Coronary artery (tissue), 2 donors: Measurements from ENCODE around the gene GRIK2.

ENCODE experiments used
- DNase-seq: peaks from one replicate; pipeline ENCODE4 v3.0.0-alpha.2; 2017; ENCODE audit warnings: low spot score
- H3K27ac ChIP-seq, 2 donors: fragments of 200-600 bp; sonication (generic); one replicate each; pipeline ENCODE4 v1.5.1; 2016 to 2019
- H3K4me3 ChIP-seq: fragments of 200-600 bp; sonication (generic); 2 replicates; pipeline ENCODE4 v1.5.1; 2016; ENCODE audit warnings: mild to moderate bottlenecking, moderate library complexity
- TF ChIP-seq, protein P1 (sequence below): fragments of 200-600 bp; sonication (generic); IDR thresholded peaks from one replicate; pipeline ENCODE4 v1.5.1; 2019; ENCODE audit warnings: antibody characterized with exemption

GRIK2 gene

GRCh38 chr6:101683884-101684283, 290.4 kb downstream of the GRIK2 start:
- DNase-seq, result no peak
- H3K27ac ChIP-seq, result no peak overlapping the region
- no peak overlapping the region for H3K4me3 ChIP-seq
- TF ChIP-seq, protein P1, sequence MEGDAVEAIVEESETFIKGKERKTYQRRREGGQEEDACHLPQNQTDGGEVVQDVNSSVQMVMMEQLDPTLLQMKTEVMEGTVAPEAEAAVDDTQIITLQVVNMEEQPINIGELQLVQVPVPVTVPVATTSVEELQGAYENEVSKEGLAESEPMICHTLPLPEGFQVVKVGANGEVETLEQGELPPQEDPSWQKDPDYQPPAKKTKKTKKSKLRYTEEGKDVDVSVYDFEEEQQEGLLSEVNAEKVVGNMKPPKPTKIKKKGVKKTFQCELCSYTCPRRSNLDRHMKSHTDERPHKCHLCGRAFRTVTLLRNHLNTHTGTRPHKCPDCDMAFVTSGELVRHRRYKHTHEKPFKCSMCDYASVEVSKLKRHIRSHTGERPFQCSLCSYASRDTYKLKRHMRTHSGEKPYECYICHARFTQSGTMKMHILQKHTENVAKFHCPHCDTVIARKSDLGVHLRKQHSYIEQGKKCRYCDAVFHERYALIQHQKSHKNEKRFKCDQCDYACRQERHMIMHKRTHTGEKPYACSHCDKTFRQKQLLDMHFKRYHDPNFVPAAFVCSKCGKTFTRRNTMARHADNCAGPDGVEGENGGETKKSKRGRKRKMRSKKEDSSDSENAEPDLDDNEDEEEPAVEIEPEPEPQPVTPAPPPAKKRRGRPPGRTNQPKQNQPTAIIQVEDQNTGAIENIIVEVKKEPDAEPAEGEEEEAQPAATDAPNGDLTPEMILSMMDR, result no peak

- no peak overlapping the region for H3K4me3 ChIP-seq
- DNase-seq, result no peak
- TF ChIP-seq, protein P1, result no peak
- H3K27ac ChIP-seq, result no peak overlapping the region
These were observed 293.1 kb downstream of the GRIK2 start for GRCh38 chr6:101686653-101687052.

DNA sequence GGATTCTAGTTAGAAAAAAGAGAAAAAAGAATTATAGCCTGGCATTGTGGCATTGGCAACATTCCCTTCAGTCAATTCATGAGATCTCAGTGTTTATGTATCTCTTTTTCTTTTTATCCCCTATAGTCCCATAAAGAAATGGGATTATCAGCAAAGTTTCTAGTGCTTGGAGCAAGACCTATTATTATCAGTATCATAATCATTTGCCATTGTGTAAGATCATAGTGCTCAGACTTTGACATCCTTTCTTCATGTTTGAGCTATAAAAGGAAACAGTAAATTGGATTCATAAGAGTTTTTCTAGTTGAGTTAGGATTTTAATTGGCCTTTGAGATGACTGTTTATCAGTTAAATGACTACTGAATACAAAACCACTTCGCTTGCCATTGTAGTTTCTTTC, 295.6 kb downstream of the GRIK2 start:
- DNase-seq, result no peak
- TF ChIP-seq, protein P1, result no peak
- Histone ChIP-seq H3K27ac (no peak overlapping the region), H3K4me3 (no peak overlapping the region)

GRCh38 chr6:101689695-101690094, 296.2 kb downstream of the GRIK2 start:
- Histone ChIP-seq H3K4me3 (no peak overlapping the region), H3K27ac (no peak overlapping the region)
- DNase-seq, result no peak
- TF ChIP-seq, protein P1, result no peak

DNA sequence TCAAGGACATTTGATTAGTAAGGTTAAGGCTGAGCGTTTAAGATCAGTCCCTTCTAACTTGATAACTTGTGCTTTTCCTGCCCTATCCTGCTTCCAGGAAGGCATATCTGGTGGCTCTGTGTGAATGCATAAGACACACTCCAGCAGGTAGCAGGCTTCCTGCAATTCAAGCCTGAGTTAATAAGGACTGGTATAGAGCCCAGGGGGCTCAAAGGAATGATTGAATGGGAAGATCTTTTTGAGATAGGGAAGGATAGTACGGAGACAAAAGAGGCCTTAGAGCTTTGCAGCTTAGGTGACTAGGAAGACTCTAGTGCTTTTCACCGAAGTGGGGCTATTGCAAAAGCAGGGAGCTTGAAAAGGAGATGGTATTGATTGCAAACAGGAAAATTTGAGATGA, 307.1 kb downstream of the GRIK2 start:
- TF ChIP-seq, protein P1, result no peak
- Histone ChIP-seq H3K27ac (no peak overlapping the region), H3K4me3 (no peak overlapping the region)
- no peak for DNase-seq

- TF ChIP-seq, protein P1, result no peak
- no peak overlapping the region for H3K4me3 ChIP-seq
- no peak for DNase-seq
- no peak overlapping the region for H3K27ac ChIP-seq
These were observed 309.8 kb downstream of the GRIK2 start for GRCh38 chr6:101703311-101703710.

- Histone ChIP-seq H3K4me3 (no peak overlapping the region), H3K27ac (no peak overlapping the region)
- TF ChIP-seq, protein P1, result no peak
- DNase-seq, result no peak
These were observed 312.4 kb downstream of the GRIK2 start for GRCh38 chr6:101705866-101706265.
